Tibial nerve (tissue), 4 donors: ENCODE measurements around the gene LRIG2. TPM values are rescaled to one million over a fixed set of nuclear protein-coding genes. Genes with fewer than 3 reads are reported as not detected.

ENCODE experiments used
- DNase-seq, 2 donors: peaks; one replicate each; pipeline ENCODE4 v3.0.0-alpha.2; 2019; ENCODE audit warnings: low spot score in 2 of 2
- H3K27ac ChIP-seq, 4 donors: fragments of 200-600 bp; sonication (generic) in 3 of 4; one replicate each; pipeline ENCODE4 v1.5.1; 2017 to 2019; ENCODE audit warnings: mild to moderate bottlenecking in 1 of 4
- H3K27me3 ChIP-seq, 2 donors: fragments of 200-600 bp; sonication (generic) in 1 of 2; one replicate each; pipeline versions ENCODE4 v1.5.1 to v1.6.0; 2017 to 2019
- H3K36me3 ChIP-seq, 3 donors: fragments of 200-600 bp; sonication (generic); one replicate each; pipeline ENCODE4 v1.5.1; 2018 to 2019
- H3K4me1 ChIP-seq, 4 donors: fragments of 200-600 bp; sonication (generic) in 3 of 4; one replicate each; pipeline ENCODE4 v1.5.1; 2017 to 2019
- H3K4me3 ChIP-seq, 4 donors: fragments of 200-600 bp; sonication (generic) in 3 of 4; one replicate each; pipeline ENCODE4 v1.5.1; 2017 to 2019; ENCODE audit warnings: mild to moderate bottlenecking in 1 of 4, moderate library complexity in 1 of 4
- H3K9me3 ChIP-seq, 4 donors: fragments of 200-600 bp; sonication (generic) in 3 of 4; one replicate each; pipeline ENCODE4 v1.5.1; 2017 to 2019
- CTCF ChIP-seq, 5 experiments: fragments of 200-600 bp in 3 of 5; fragments of 450-650 bp in 2 of 5; sonication (generic) in 3 of 5; IDR thresholded peaks; one replicate each; pipeline ENCODE4 v1.5.1; 2016 to 2019; ENCODE audit warnings: antibody characterized with exemption in 5 of 5, mild to moderate bottlenecking in 3 of 5, moderate library complexity in 2 of 5
- EP300 ChIP-seq, 2 donors: sonication (generic); formaldehyde crosslinking; IDR thresholded peaks; one replicate each; pipeline ENCODE4 v1.6.1; 2017; ENCODE audit warnings: antibody characterized with exemption in 2 of 2, mild to moderate bottlenecking in 1 of 2
- POLR2A ChIP-seq, 2 donors: fragments of 450-650 bp; IDR thresholded peaks; one replicate each; pipeline ENCODE4 v1.6.1; 2017; ENCODE audit warnings: antibody characterized with exemption in 2 of 2, mild to moderate bottlenecking in 2 of 2, moderate library complexity in 2 of 2
- WGBS, 2 donors: methylation state at CpG; one replicate each; pipeline ENCODE4 v1.1.5; 2018; 5-methylcytosine and 5-hydroxymethylcytosine counted together
- total RNA-seq, 4 donors: library from RNA; depleted of rRNA; stranded (reverse); fragments of >200 nt; gene quantifications; one replicate each; pipeline ENCODE4 v1.1.0, GENCODE V29; 2016

The LRIG2 gene
- total RNA-seq, 4 donors from 2014 or later: 22.2 to 75.9 (median 25.3) TPM

GRCh38 chr1:113135460-113135859 is 62.5 kb downstream of the LRIG2 start:
- H3K9me3 ChIP-seq: no peaks in the 10 kb centered on the region
- WGBS, 2 donors: 74 to 87% methylated on average over 1 of the region's 1 CpG
- no peak overlapping the region for H3K4me3 ChIP-seq
- no peak overlapping the region for H3K27ac ChIP-seq
- TF ChIP-seq POLR2A (IDR thresholded peaks at IDR 0.05) (no peak), EP300 (IDR thresholded peaks at IDR 0.05) (no peak), CTCF (IDR thresholded peaks at IDR 0.05) (no peak)
- H3K36me3 ChIP-seq: peaks cover 0 to 20% (median 0%) of the 10 kb centered on the region in 3 donors
- H3K4me1 ChIP-seq: peaks cover 0 to under 1% (median 0%) of the 10 kb centered on the region in 4 donors
- DNase-seq: no peak
- no peaks in the 10 kb centered on the region for H3K27me3 ChIP-seq

GRCh38 chr1:113136476-113136875 is 63.5 kb downstream of the LRIG2 start:
- peaks cover 0 to 10% (median under 1%) of the 10 kb centered on the region in 4 donors for H3K4me1 ChIP-seq
- no peak overlapping the region for H3K4me3 ChIP-seq
- H3K9me3 ChIP-seq: no peaks in the 10 kb centered on the region
- 35 to 39% methylated on average over 1 of the region's 1 CpG for WGBS, 2 donors
- no peak for TF ChIP-seq POLR2A (IDR thresholded peaks at IDR 0.05)
- no peak for TF ChIP-seq EP300 (IDR thresholded peaks at IDR 0.05)
- TF ChIP-seq CTCF (IDR thresholded peaks at IDR 0.05): no peak
- H3K27ac ChIP-seq: no peak overlapping the region
- H3K36me3 ChIP-seq: peaks cover 0 to 20% (median 0%) of the 10 kb centered on the region in 3 donors
- no peak for DNase-seq
- H3K27me3 ChIP-seq: no peaks in the 10 kb centered on the region

- no peak for TF ChIP-seq POLR2A (IDR thresholded peaks at IDR 0.05)
- no peak for TF ChIP-seq CTCF (IDR thresholded peaks at IDR 0.05)
- TF ChIP-seq EP300 (IDR thresholded peaks at IDR 0.05): no peak
- no peak overlapping the region for H3K27ac ChIP-seq
- H3K4me1 ChIP-seq: peaks cover 0 to 21% (median 3%) of the 10 kb centered on the region in 4 donors
- H3K27me3 ChIP-seq: no peaks in the 10 kb centered on the region
- H3K9me3 ChIP-seq: no peaks in the 10 kb centered on the region
- no peak for DNase-seq
- H3K4me3 ChIP-seq: no peak overlapping the region
- peaks cover 0 to 11% (median 0%) of the 10 kb centered on the region in 3 donors for H3K36me3 ChIP-seq
- WGBS, 2 donors: 83 to 88% methylated on average over 3 of the region's 3 CpGs
Measured at GRCh38 chr1:113137563-113137962, 64.6 kb downstream of the LRIG2 start.

GRCh38 chr1:113138778-113139177 is 65.8 kb downstream of the LRIG2 start:
- Histone ChIP-seq H3K4me3 (no peak overlapping the region), H3K9me3 (no peaks in the 10 kb centered on the region), H3K36me3 (peaks cover 0 to 11% (median 0%) of the 10 kb centered on the region in 3 donors), H3K4me1 (peaks cover 0 to 31% (median 3%) of the 10 kb centered on the region in 4 donors), H3K27ac (no peak overlapping the region), H3K27me3 (no peaks in the 10 kb centered on the region)
- TF ChIP-seq CTCF (IDR thresholded peaks at IDR 0.05) (no peak), POLR2A (IDR thresholded peaks at IDR 0.05) (no peak), EP300 (IDR thresholded peaks at IDR 0.05) (no peak)
- DNase-seq: no peak

GRCh38 chr1:113140176-113140575 is 67.2 kb downstream of the LRIG2 start:
- no peak for DNase-seq
- Histone ChIP-seq H3K9me3 (no peaks in the 10 kb centered on the region), H3K27ac (no peak overlapping the region), H3K27me3 (no peaks in the 10 kb centered on the region), H3K4me1 (peaks cover 0 to 31% (median 3%) of the 10 kb centered on the region in 4 donors), H3K4me3 (no peak overlapping the region), H3K36me3 (no peaks in the 10 kb centered on the region)
- no peak for TF ChIP-seq POLR2A (IDR thresholded peaks at IDR 0.05)
- no peak for TF ChIP-seq EP300 (IDR thresholded peaks at IDR 0.05)
- no peak for TF ChIP-seq CTCF (IDR thresholded peaks at IDR 0.05)
- 83 to 100% methylated on average over 1 of the region's 1 CpG for WGBS, 2 donors
